ENCODE data around the gene INPP4B. TPM values are rescaled to one million over a fixed set of nuclear protein-coding genes. Genes with fewer than 3 reads are reported as not detected.

INPP4B gene
- polyA plus RNA-seq, 6 donors from 2014 or later = 0.13 to 0.39 (median 0.16) TPM; not detected in 1

GRCh38 chr4:142846729-142847596 is 862 bp upstream of the INPP4B start:
- ATAC-seq (ENCODE audit: low read depth in 2 of 2) (peak; percentile 69 to 73), DNase-seq (peak; percentile 28)
- Mint-ChIP-seq H3K4me1 (peaks cover 16 to 24% (median 19%) of the 10 kb centered on the region in 3 donors), H3K27me3 (peaks cover 36 to 55% (median 55%) of the 10 kb centered on the region in 3 donors), H3K27ac (no peak overlapping the region), H3K9me3 (no peaks in the 10 kb centered on the region), H3K4me3 (peak overlapping the region; percentile 59 to 92 (median 85)), H3K36me3 (peaks cover 0 to 8% of the 10 kb centered on the region in 2 donors)

DNA sequence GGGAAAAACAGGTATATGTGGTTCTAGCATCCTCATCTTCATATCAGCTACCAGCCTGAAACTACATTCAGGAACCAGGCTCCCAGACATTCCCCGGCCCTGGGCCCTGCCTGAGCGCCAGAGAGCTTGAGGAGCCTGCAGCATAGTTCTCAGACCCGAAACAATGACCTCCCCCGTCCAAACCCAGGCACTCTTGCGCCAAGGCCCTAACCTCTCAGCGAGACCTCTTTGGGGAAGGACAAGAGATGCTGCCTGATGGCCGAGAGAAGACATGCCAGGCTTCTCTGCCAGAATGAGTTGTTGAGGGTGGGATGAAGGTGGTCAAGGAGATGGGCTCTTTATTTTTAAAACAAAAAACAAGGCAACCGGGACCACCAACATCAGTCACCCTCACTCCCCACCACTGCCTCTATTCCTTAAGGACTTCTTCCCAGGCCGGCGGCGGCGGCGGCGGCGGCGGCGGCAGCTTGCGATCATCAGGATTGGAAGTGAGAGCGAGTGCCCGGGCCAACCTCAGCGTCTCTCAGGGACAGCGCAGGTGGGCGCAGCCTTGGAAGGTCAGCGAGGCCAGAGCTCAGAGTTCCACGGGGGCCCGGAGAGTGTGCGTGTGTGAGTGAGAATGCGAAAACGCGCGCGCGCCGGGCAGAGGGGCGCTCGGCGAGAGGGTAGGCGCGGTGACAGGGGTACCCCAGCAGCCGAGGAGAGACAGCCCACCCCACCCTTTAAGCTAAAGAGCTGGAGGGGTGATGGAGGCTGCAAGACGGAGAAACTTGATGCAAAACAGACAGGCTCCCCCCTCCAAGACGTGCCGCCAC is 601 bp downstream of the INPP4B start:
- ATAC-seq (ENCODE audit: low read depth in 2 of 2) (peak in 1 of 2 donors; percentile 16), DNase-seq (no peak)
- Mint-ChIP-seq H3K9me3 (no peaks in the 10 kb centered on the region), H3K4me3 (peak overlapping the region; percentile 59 to 92 (median 86)), H3K36me3 (peaks cover 0 to 8% of the 10 kb centered on the region in 2 donors), H3K27me3 (peaks cover 36 to 55% (median 55%) of the 10 kb centered on the region in 3 donors), H3K4me1 (peaks cover 16 to 24% (median 19%) of the 10 kb centered on the region in 3 donors), H3K27ac (no peak overlapping the region)

GRCh38 chr4:142844782-142845181 is 1.3 kb downstream of the INPP4B start:
- no peak for ATAC-seq (ENCODE audit: low read depth in 2 of 2)
- DNase-seq = no peak
- H3K27ac Mint-ChIP-seq = no peak overlapping the region
- H3K4me3 Mint-ChIP-seq = peak overlapping the region in 6 of 8 donors; percentile 59 to 89 (median 84)
- peaks cover 0 to 8% of the 10 kb centered on the region in 2 donors for H3K36me3 Mint-ChIP-seq
- H3K27me3 Mint-ChIP-seq = peaks cover 36 to 55% (median 55%) of the 10 kb centered on the region in 3 donors
- peaks cover 16 to 24% (median 19%) of the 10 kb centered on the region in 3 donors for H3K4me1 Mint-ChIP-seq
- no peaks in the 10 kb centered on the region for H3K9me3 Mint-ChIP-seq

DNA sequence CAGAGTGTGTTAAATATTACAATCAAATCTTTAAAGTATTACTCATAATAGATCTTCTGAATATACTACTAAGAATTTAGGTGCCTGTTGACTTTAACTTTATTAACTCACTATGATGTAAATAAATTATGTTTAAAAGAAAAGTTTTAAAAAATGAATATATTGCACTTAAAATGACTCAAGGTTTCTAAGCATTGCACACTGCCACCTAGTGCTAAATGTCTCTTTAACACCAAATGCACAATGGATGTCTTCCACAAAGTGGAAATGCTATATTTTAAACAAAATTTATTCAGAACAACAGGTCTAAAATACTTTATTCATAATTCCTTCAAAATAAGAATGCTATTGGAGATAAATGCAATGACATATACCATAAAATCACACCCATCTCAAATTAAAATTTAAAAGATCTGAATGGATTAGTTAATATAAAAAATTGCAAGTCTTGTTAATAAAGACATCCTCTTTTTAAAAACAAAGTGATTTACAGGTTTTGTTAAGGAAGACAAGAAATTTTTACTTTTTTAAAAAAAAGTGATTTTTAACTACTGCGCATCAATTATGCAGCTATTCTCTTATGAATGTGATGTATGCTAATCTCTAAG is 5.5 kb downstream of the INPP4B start:
- Mint-ChIP-seq H3K9me3 (no peaks in the 10 kb centered on the region), H3K36me3 (no peaks in the 10 kb centered on the region), H3K27ac (no peak overlapping the region), H3K4me1 (peaks cover 7 to 11% (median 7%) of the 10 kb centered on the region in 3 donors), H3K4me3 (no peak overlapping the region), H3K27me3 (peaks cover 14 to 17% (median 16%) of the 10 kb centered on the region in 3 donors)
- DNase-seq = no peak
- ATAC-seq (ENCODE audit: low read depth in 2 of 2) = no peak

GRCh38 chr4:142838778-142839177 is 7.3 kb downstream of the INPP4B start:
- H3K4me3 Mint-ChIP-seq = no peak overlapping the region
- H3K36me3 Mint-ChIP-seq = no peaks in the 10 kb centered on the region
- no peak overlapping the region for H3K27ac Mint-ChIP-seq
- ATAC-seq (ENCODE audit: low read depth in 2 of 2) = no peak
- DNase-seq = no peak
- H3K9me3 Mint-ChIP-seq = no peaks in the 10 kb centered on the region
- H3K27me3 Mint-ChIP-seq = no peaks in the 10 kb centered on the region
- H3K4me1 Mint-ChIP-seq = no peaks in the 10 kb centered on the region

DNA sequence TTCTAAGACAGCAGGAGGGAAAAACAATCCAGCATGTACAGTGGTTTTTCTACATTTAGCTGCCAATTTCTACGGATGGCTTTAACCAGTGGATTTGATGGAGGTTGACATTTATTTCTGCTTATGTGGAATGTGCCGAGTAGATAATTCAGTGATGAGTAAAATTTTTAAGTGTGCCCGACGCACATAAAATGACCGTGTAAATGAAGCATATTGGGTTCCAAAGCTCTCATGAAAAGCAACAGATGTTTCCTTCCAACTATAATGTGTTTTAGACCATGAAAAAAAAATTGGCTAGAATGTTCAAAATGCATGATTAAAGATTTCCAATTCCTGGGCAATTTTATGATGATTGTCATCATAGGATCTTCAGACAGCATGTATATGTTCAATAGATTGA is 14.1 kb downstream of the INPP4B start:
- no peak for DNase-seq
- Mint-ChIP-seq H3K4me3 (no peak overlapping the region), H3K27me3 (peaks cover 6 to 20% (median 7%) of the 10 kb centered on the region in 3 donors), H3K9me3 (peaks cover 0 to 1% (median 0%) of the 10 kb centered on the region in 7 donors), H3K4me1 (no peaks in the 10 kb centered on the region), H3K36me3 (no peaks in the 10 kb centered on the region), H3K27ac (no peak overlapping the region)
- no peak for ATAC-seq (ENCODE audit: low read depth in 2 of 2)

DNA sequence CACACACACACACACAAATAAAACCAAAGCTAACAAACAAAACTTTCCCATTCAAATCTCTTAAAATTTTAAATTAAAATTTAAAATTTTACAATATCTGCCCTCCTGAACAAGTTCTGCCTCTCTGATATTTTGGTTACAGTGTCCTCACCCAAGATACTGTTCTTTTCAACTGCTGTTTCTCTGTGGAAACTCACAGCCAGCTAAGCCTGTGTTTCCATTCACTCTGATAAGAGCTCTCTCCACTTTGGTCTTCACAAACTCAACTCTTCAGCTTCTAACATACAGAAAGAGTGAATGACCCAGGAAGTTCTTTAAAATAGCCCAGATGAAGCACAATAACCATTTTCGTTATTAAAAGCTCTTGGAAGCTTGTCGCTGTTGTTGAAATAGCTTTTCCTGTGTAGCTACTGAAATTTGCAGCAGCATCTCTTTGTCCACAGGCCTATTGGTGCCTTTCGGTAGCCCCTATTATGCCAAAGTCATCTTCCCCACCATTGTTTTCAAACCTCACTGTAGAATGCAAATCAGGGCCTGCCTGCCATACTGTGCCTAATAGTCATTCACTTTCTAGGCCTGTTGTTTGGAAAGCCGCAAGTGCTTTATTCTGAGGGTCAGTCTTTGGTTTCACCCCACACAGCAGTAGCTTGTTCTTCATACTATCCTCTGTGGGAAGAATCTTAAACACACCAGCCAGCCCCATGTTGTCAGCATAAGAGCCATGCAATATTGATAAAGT is 19.4 kb downstream of the INPP4B start:
- Mint-ChIP-seq H3K4me3 (no peak overlapping the region), H3K9me3 (peaks cover 0 to 1% (median 0%) of the 10 kb centered on the region in 7 donors), H3K27me3 (peaks cover 7 to 27% (median 11%) of the 10 kb centered on the region in 3 donors), H3K4me1 (no peaks in the 10 kb centered on the region), H3K36me3 (no peaks in the 10 kb centered on the region), H3K27ac (no peak overlapping the region)
- no peak for ATAC-seq (ENCODE audit: low read depth in 2 of 2)
- no peak for DNase-seq

- Mint-ChIP-seq H3K27ac (peak overlapping the region in 1 of 6 donors; percentile 83), H3K4me3 (no peak overlapping the region), H3K9me3 (peaks cover 0 to 4% (median 0%) of the 10 kb centered on the region in 7 donors), H3K36me3 (no peaks in the 10 kb centered on the region), H3K4me1 (no peaks in the 10 kb centered on the region), H3K27me3 (peaks cover 5 to 18% (median 7%) of the 10 kb centered on the region in 3 donors)
- ATAC-seq (ENCODE audit: low read depth in 2 of 2) (no peak), DNase-seq (no peak)
These were observed 21.7 kb downstream of the INPP4B start for GRCh38 chr4:142824368-142824767.

DNA sequence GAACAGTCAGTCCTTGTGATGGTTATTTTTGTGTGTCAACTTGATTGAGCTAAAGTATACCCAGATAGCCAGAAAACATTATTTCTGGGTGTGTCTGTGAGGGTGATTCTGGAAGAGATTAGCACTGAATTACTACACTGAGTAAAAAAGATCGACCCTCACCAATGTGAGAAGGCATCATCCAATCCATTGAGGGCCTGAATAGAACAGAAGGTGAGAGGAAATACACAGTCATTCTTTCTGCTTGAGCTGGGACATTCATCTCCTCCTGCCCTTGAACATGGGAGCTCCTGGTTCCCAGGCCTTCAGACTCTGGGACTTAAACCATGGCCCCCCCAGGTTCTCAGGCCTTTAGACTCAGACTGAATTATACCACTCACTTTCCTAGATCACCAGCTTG is 22.3 kb downstream of the INPP4B start:
- Mint-ChIP-seq H3K36me3 (no peaks in the 10 kb centered on the region), H3K4me1 (no peaks in the 10 kb centered on the region), H3K27me3 (peaks cover 5 to 13% (median 6%) of the 10 kb centered on the region in 3 donors), H3K27ac (no peak overlapping the region), H3K4me3 (no peak overlapping the region), H3K9me3 (peaks cover 0 to 4% (median 0%) of the 10 kb centered on the region in 7 donors)
- ATAC-seq (ENCODE audit: low read depth in 2 of 2) = no peak
- DNase-seq = no peak

GRCh38 chr4:142818476-142818875 is 27.6 kb downstream of the INPP4B start:
- peaks cover 0 to 5% (median 0%) of the 10 kb centered on the region in 3 donors for H3K27me3 Mint-ChIP-seq
- DNase-seq = no peak
- H3K27ac Mint-ChIP-seq = no peak overlapping the region
- no peaks in the 10 kb centered on the region for H3K36me3 Mint-ChIP-seq
- peaks cover 0 to 4% (median 0%) of the 10 kb centered on the region in 7 donors for H3K9me3 Mint-ChIP-seq
- no peak overlapping the region for H3K4me3 Mint-ChIP-seq
- no peak for ATAC-seq (ENCODE audit: low read depth in 2 of 2)
- H3K4me1 Mint-ChIP-seq = no peaks in the 10 kb centered on the region

GRCh38 chr4:142818031-142818430 is 28.1 kb downstream of the INPP4B start:
- Mint-ChIP-seq H3K4me3 (no peak overlapping the region), H3K36me3 (no peaks in the 10 kb centered on the region), H3K27me3 (peaks cover 0 to 5% (median 0%) of the 10 kb centered on the region in 3 donors), H3K9me3 (peaks cover 0 to 4% (median 0%) of the 10 kb centered on the region in 7 donors), H3K27ac (no peak overlapping the region), H3K4me1 (no peaks in the 10 kb centered on the region)
- ATAC-seq (ENCODE audit: low read depth in 2 of 2) (no peak), DNase-seq (no peak)

- Mint-ChIP-seq H3K27ac (no peak overlapping the region), H3K4me3 (no peak overlapping the region), H3K36me3 (no peaks in the 10 kb centered on the region), H3K27me3 (no peaks in the 10 kb centered on the region), H3K4me1 (no peaks in the 10 kb centered on the region), H3K9me3 (peaks cover 0 to 4% (median 0%) of the 10 kb centered on the region in 7 donors)
- DNase-seq (no peak), ATAC-seq (ENCODE audit: low read depth in 2 of 2) (no peak)
These were observed 28.7 kb downstream of the INPP4B start for GRCh38 chr4:142817442-142817841.
